Heart left ventricle (tissue), 13 donors: ENCODE measurements around the gene MARCHF10.

ENCODE experiments used
- POLR2A ChIP-seq, 2 donors: fragments of 450-650 bp; IDR thresholded peaks; one replicate each; pipeline ENCODE4 v1.6.1; 2017; ENCODE audit warnings: antibody characterized with exemption in 2 of 2, mild to moderate bottlenecking in 2 of 2, moderate library complexity in 2 of 2
- TF ChIP-seq, protein P1 (sequence below), 12 donors: fragments of 200-600 bp; sonication (generic) in 4 of 12; IDR thresholded peaks; one replicate each; pipeline versions ENCODE4 v1.5.0 to v1.8.0; 2018 to 2022; ENCODE audit warnings: antibody characterized with exemption in 12 of 12, mild to moderate bottlenecking in 5 of 12
- donor health status: ischemic (EF 13 %, LVEDD 7.1; RV severe dilation, severe dysfunction).
- donor health status: DM: no; HTN: yes; CAD: no.
- donor health status: DM: no; HTN: no; CAD: no.
- donor health status: ischemic (EF 25% LVEDD 6.9; RV normal size, moderate dysfunction).
- donor health status: ischemic (EF 25% LVEDD 5.7; RV mildly dilated, moderate dysfunction).
- donor health status: ischemic (EF 35%, LVEDD 5.7; RV mildly dilated, moderate dysfunction).
- donor health status: nonischemic (EF 11% LVEDD 7.7; RV severe dilation, severe dysfunction).
- donor health status: DM: yes; HTN: yes; CAD: no.
- donor health status: PGD.
- donor health status: ischemic (EF 29% LVEDD 5.4; RV normal size, mild dysfunction).
- donor health status: nonischemic (EF 23%, LVEDD 6.1; RV moderate dilation, normal function).

- TF ChIP-seq, protein P1, sequence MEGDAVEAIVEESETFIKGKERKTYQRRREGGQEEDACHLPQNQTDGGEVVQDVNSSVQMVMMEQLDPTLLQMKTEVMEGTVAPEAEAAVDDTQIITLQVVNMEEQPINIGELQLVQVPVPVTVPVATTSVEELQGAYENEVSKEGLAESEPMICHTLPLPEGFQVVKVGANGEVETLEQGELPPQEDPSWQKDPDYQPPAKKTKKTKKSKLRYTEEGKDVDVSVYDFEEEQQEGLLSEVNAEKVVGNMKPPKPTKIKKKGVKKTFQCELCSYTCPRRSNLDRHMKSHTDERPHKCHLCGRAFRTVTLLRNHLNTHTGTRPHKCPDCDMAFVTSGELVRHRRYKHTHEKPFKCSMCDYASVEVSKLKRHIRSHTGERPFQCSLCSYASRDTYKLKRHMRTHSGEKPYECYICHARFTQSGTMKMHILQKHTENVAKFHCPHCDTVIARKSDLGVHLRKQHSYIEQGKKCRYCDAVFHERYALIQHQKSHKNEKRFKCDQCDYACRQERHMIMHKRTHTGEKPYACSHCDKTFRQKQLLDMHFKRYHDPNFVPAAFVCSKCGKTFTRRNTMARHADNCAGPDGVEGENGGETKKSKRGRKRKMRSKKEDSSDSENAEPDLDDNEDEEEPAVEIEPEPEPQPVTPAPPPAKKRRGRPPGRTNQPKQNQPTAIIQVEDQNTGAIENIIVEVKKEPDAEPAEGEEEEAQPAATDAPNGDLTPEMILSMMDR (IDR thresholded peaks at IDR 0.05) = no peak
- TF ChIP-seq POLR2A (IDR thresholded peaks at IDR 0.05) = no peak
These were observed 18.8 kb upstream of the MARCHF10 start for GRCh38 chr17:62826956-62827355.
